ENCODE results near the gene NPY4R2. TPM values are rescaled to one million over a fixed set of nuclear protein-coding genes. Genes with fewer than 3 reads are reported as not detected.

The NPY4R2 gene
- total RNA-seq, 1 donor from 2014 or later: not detected

Other genes starting within 250 kb of the NPY4R2 start
- gene SYT15B, start 155.1 kb upstream of the NPY4R2 start, total RNA-seq (ENCODE audit: insufficient read depth, low replicate concordance): 8.2 TPM
- not detected for gene FAM25C, start 81.1 kb downstream of the NPY4R2 start, total RNA-seq (ENCODE audit: insufficient read depth, low replicate concordance)